ENCODE measurements around the gene VPS72. TPM values are rescaled to one million over a fixed set of nuclear protein-coding genes. Genes with fewer than 3 reads are reported as not detected.

VPS72 gene
- total and polyA plus RNA-seq, 2 donors (not counting 3 experiments of a cell fraction or from before 2014, with no cell fraction given), result 76.2 to 85.2 TPM

GRCh38 chr1:151166505-151166956, 23.5 kb downstream of the VPS72 start:
- dilution Hi-C loops (cut with MboI; ENCODE audit: extremely low pct_ligation_motif_present, low sequenced_read_pairs) (no loop called here), intact Hi-C loops (cut with micrococcal nuclease) (loop anchor here (1.0 kb wide), 3 partner anchors 32 to 158 kb away; partner anchors contain the start of genes PIP5K1A and PRUNE1)
- H4K20me1 ChIP-seq (replicated peaks; ENCODE audit: control insufficient read depth, extremely low read depth, insufficient read depth, low read length), result no peaks in the 10 kb centered on the region
- peak overlapping the region; percentile 94 for H3K9ac ChIP-seq (replicated peaks; ENCODE audit: extremely low read depth, insufficient read depth, low read length)
- no peaks in the 10 kb centered on the region for H3K27me3 ChIP-seq (ENCODE audit: control insufficient read depth in 2 of 2, insufficient read depth in 2 of 2, low read length in 2 of 2)
- peak overlapping the region; percentile 54 for H3K4me2 ChIP-seq (ENCODE audit: insufficient read depth, low read length)
- no peaks in the 10 kb centered on the region for H3K9me3 ChIP-seq (replicated peaks; ENCODE audit: control insufficient read depth, insufficient read depth, low read length)
- peak overlapping the region; percentile 65 for H3K27ac ChIP-seq (ENCODE audit: insufficient read depth, low read depth, low read length)
- ChIA-PET POLR2A (interaction anchor here (0.7 kb wide), 2 partner anchors 115 to 174 kb away, joined by 3 to 4 read pairs; no protein-coding TSS in a partner anchor), CTCF (interaction anchor here (1.1 to 1.4 kb wide), 3 partner anchors 23 to 142 kb away, joined by 3 to 6 read pairs (median 4); partner anchors contain the start of gene VPS72)
- DNase-seq (ENCODE audit: low read depth, low spot score) (no peak), FAIRE-seq (peak; percentile 52)
- no peak for TF ChIP-seq EZH2 (IDR thresholded peaks at IDR 0.05; ENCODE audit: borderline replicate concordance, low read depth, low read length, severe bottlenecking)
- no peak for TF ChIP-seq MAX (IDR thresholded peaks at IDR 0.05; ENCODE audit: insufficient read depth, insufficient read length)
- no peak for TF ChIP-seq FOS (IDR thresholded peaks at IDR 0.05; ENCODE audit: borderline replicate concordance, insufficient read depth, low read length)
- no peak for TF ChIP-seq GATA2 (IDR thresholded peaks at IDR 0.05; ENCODE audit: insufficient read depth, insufficient read length, low read depth, low read length)
- no peak for TF ChIP-seq MYC (IDR thresholded peaks at IDR 0.05; ENCODE audit: low read depth, low read length)
- no peak for TF ChIP-seq JUN (IDR thresholded peaks at IDR 0.05; ENCODE audit: borderline replicate concordance, insufficient read depth, insufficient read length, low read depth)
- TF ChIP-seq POLR2AphosphoS5 (IDR thresholded peaks at IDR 0.05; ENCODE audit: insufficient read depth, low read depth, low read length), result no peak
- no peak for TF ChIP-seq POLR2A (IDR thresholded peaks at IDR 0.05; ENCODE audit: low read depth, low read length)
- TF ChIP-seq CTCF (IDR thresholded peaks at IDR 0.05; ENCODE audit: extremely low read depth in 1 of 2, insufficient read depth in 1 of 2, low read depth in 1 of 2, low read length in 2 of 2), result no peak
- no peaks in the 10 kb centered on the region for H3K9me1 ChIP-seq (replicated peaks; ENCODE audit: control insufficient read depth, extremely low read depth, insufficient read depth, low read length)
- H3K4me3 ChIP-seq (replicated peaks in 1 of 3; ENCODE audit: insufficient read depth in 1 of 3, low read depth in 1 of 3, low read length in 3 of 3), result peak overlapping the region; percentile 65 to 89 (median 81)
- peaks cover 19% of the 10 kb centered on the region for H3K4me1 ChIP-seq (ENCODE audit: control insufficient read depth, extremely low read depth, insufficient read depth, low read length)
- peaks cover 0 to 16% of the 10 kb centered on the region in 2 experiments for H3K36me3 ChIP-seq (ENCODE audit: control insufficient read depth in 2 of 2, extremely low read depth in 1 of 2, insufficient read depth in 2 of 2, low read length in 2 of 2)
- no TSS peak for BruUV-seq (replicated peaks)
- H2AFZ ChIP-seq (ENCODE audit: low read depth, low read length), result peak overlapping the region; percentile 63
- peaks cover 21% of the 10 kb centered on the region for H3K79me2 ChIP-seq (ENCODE audit: control insufficient read depth, insufficient read depth, low read length)
